WTC11 (cell line): ENCODE data around the gene ADGRB2. TPM values are rescaled to one million over a fixed set of nuclear protein-coding genes. Genes with fewer than 3 reads are reported as not detected.
A peak's percentile ranks its signal among the peaks of the same experiment; 100 is the strongest.

Experiments
- ATAC-seq: fragments of 200-7000 bp; cut with Tn5 transposase; 2 replicates; pipeline ENCODE4 v1.10.0; 2021; ENCODE audit warnings: mild to moderate bottlenecking, moderate library complexity
- CTCF ChIA-PET: fragments of 300-600 bp; sonication (Branson Sonifier 250); formaldehyde crosslinking; loops from one replicate; lab custom pipeline; 2021; ENCODE audit warnings: antibody characterized with exemption; lab: Charles Lee
- POLR2A ChIA-PET: fragments of 350-600 bp; sonication (Branson Sonifier 250); formaldehyde crosslinking; loops from one replicate; lab custom pipeline; 2021; ENCODE audit warnings: antibody characterized with exemption; lab: Charles Lee
- DNase-seq: peaks from one replicate; pipeline ENCODE4 v3.0.0; 2021; ENCODE audit warnings: low spot score
- H3K27ac Mint-ChIP-seq: 2 replicates; pipeline ENCODE4 v1.8.0; 2021; ENCODE audit warnings: mixed read lengths
- H3K27me3 Mint-ChIP-seq: 2 replicates; pipeline ENCODE4 v1.8.0; 2021; ENCODE audit warnings: low read depth, mild to moderate bottlenecking, moderate library complexity, mixed read lengths
- H3K36me3 Mint-ChIP-seq: 2 replicates; pipeline ENCODE4 v1.8.0; 2021; ENCODE audit warnings: mixed read lengths
- H3K4me1 Mint-ChIP-seq: 2 replicates; pipeline ENCODE4 v1.8.0; 2022; ENCODE audit warnings: mixed read lengths
- H3K4me3 Mint-ChIP-seq: 2 replicates; pipeline ENCODE4 v1.8.0; 2021; ENCODE audit warnings: mild to moderate bottlenecking, moderate library complexity, mixed read lengths
- H3K9me3 Mint-ChIP-seq: 2 replicates; pipeline ENCODE4 v1.8.0; 2021; ENCODE audit warnings: mixed read lengths
- ATF1 ChIP-seq: sonication (generic); formaldehyde crosslinking; IDR thresholded peaks from 2 replicates; pipeline ENCODE4 v1.8.1; 2023; ENCODE audit warnings: mild to moderate bottlenecking, moderate library complexity, missing genetic modification reagents
- ESRRA ChIP-seq: sonication (generic); formaldehyde crosslinking; IDR thresholded peaks from 2 replicates; pipeline ENCODE4 v1.8.1; 2022; ENCODE audit warnings: mild to moderate bottlenecking, missing genetic modification reagents, borderline replicate concordance
- HMGA2 ChIP-seq: fragments of 250-450 bp; sonication (Bioruptor Pico); IDR thresholded peaks from 2 replicates; pipeline ENCODE4 v1.4.0; 2021; ENCODE audit warnings: mild to moderate bottlenecking, moderate library complexity
- SMAD3 ChIP-seq: sonication (generic); formaldehyde crosslinking; IDR thresholded peaks from 2 replicates; pipeline ENCODE4 v1.8.0; 2022; ENCODE audit warnings: missing genetic modification reagents, mild to moderate bottlenecking, borderline replicate concordance
- SMAD4 ChIP-seq: sonication (generic); formaldehyde crosslinking; IDR thresholded peaks from 2 replicates; pipeline ENCODE4 v1.8.0; 2022; ENCODE audit warnings: mild to moderate bottlenecking, missing genetic modification reagents
- ZNF317 ChIP-seq: sonication (generic); formaldehyde crosslinking; IDR thresholded peaks from 2 replicates; pipeline ENCODE4 v1.8.1; 2023; ENCODE audit warnings: low read depth, mild to moderate bottlenecking, moderate library complexity, missing genetic modification reagents, borderline replicate concordance
- ZNF396 ChIP-seq: fragments of 250-450 bp; sonication (Bioruptor Pico); IDR thresholded peaks from 2 replicates; pipeline ENCODE4 v1.8.0; 2021; ENCODE audit warnings: mild to moderate bottlenecking, moderate library complexity, borderline replicate concordance
- total RNA-seq: library from RNA; stranded (reverse); gene quantifications from 3 replicates; pipeline ENCODE4 v1.2.3, GENCODE V29; 2021
- TF ChIP-seq, protein P1 (sequence below): sonication (generic); formaldehyde crosslinking; IDR thresholded peaks from 2 replicates; pipeline ENCODE4 v1.8.0; 2023; ENCODE audit warnings: mild to moderate bottlenecking, missing genetic modification reagents
- TF ChIP-seq, protein P2 (sequence below): sonication (generic); formaldehyde crosslinking; IDR thresholded peaks from 2 replicates; pipeline ENCODE4 v1.8.1; 2023; ENCODE audit warnings: mild to moderate bottlenecking, missing genetic modification reagents, moderate library complexity
- TF ChIP-seq, protein P3 (sequence below): fragments of 250-450 bp; sonication (Bioruptor Pico); IDR thresholded peaks from 2 replicates; pipeline ENCODE4 v2.1.2; 2022; ENCODE audit warnings: mild to moderate bottlenecking, moderate library complexity
- TF ChIP-seq, protein P4 (sequence below): sonication (generic); formaldehyde crosslinking; IDR thresholded peaks from 2 replicates; pipeline ENCODE4 v1.8.1; 2022; ENCODE audit warnings: low read depth, missing genetic modification reagents, borderline replicate concordance
- TF ChIP-seq, protein P5 (sequence below): sonication (generic); formaldehyde crosslinking; IDR thresholded peaks from 2 replicates; pipeline ENCODE4 v1.8.1; 2023; ENCODE audit warnings: mild to moderate bottlenecking, missing genetic modification reagents
- TF ChIP-seq, protein P6 (sequence below): sonication (generic); formaldehyde crosslinking; IDR thresholded peaks from 2 replicates; pipeline ENCODE4 v1.8.0; 2022; ENCODE audit warnings: mild to moderate bottlenecking, missing genetic modification reagents
- TF ChIP-seq, protein P7 (sequence below): sonication (generic); formaldehyde crosslinking; IDR thresholded peaks from 2 replicates; pipeline ENCODE4 v1.8.1; 2022; ENCODE audit warnings: mild to moderate bottlenecking, missing genetic modification reagents, moderate library complexity, borderline replicate concordance
- TF ChIP-seq, protein P8 (sequence below): sonication (generic); formaldehyde crosslinking; IDR thresholded peaks from 2 replicates; pipeline ENCODE4 v1.8.1; 2023; ENCODE audit warnings: mild to moderate bottlenecking, missing genetic modification reagents, borderline replicate concordance
- TF ChIP-seq, protein P9 (sequence below): sonication (generic); formaldehyde crosslinking; IDR thresholded peaks from 2 replicates; pipeline ENCODE4 v1.8.0; 2022; ENCODE audit warnings: mild to moderate bottlenecking, missing genetic modification reagents

Gene ADGRB2
- total RNA-seq, 1 experiment from 2014 or later: 39.3 TPM

DNA sequence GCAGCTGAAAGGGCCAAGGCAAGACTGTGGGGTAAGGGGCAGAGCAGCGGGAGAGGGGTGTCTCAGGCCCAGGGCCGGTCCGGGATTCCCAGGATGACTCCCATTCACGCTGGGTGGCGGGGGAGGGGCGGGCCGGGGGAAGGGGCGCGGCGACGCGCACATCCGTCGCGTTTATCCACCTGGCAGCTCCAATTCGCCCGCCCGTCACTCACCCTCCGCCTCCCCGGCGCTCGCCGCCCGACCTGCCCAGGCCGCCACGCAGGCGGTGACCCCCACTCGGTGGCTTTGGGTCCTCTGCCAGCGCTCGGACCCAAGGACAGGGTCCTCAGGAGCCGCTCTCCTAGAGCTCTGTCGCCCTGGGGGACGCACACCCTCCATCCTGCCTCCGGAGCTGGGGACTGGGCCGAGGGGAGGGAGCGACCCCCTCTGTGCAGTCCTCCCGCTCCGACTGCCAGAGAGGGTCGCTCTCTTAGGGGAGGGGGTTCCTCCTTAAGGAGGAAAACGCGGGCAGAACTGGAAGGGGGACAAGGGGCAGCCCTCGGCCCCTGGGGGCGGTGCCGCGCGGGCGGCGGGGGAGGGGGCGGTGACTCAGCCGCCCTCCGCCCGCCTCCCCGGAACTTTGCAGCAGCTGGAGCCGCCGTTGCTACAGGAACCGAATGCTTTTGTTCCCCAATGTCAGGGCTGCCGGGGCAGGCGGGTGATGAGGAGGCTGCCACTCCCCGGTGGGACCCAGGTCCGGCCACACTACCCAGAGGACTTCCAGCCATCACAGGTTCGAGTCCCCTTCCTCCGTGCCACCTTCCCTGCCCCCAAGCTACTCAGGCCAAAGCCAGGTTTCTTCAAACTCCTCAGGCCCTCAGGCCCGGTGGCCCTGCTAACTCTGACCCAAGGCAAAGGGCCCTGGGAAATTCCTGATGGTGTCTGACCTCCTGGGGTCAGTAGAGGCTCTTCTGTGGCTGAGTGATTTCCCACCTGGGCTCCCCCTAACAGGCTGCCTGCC, 3.4 kb downstream of the ADGRB2 start:
- ATAC-seq (peak; percentile 27), DNase-seq (peak; percentile 77)
- Mint-ChIP-seq H3K27me3 (peaks cover 20% of the 10 kb centered on the region), H3K36me3 (no peaks in the 10 kb centered on the region), H3K27ac (peak overlapping the region; percentile 14; the same call in 1 of the 2 replicates), H3K4me1 (peaks cover 50% of the 10 kb centered on the region), H3K4me3 (peak overlapping the region; percentile 65), H3K9me3 (no peaks in the 10 kb centered on the region)
- POLR2A ChIA-PET: interaction anchor here (0.7 to 1.7 kb wide), 7 partner anchors 12 to 116 kb away, joined by 3 to 7 read pairs (median 4); partner anchors contain the start of gene PEF1
- CTCF ChIA-PET: interaction anchor here (0.6 to 13.3 kb wide), 24 partner anchors 9 to 455 kb away, joined by 3 to 282 read pairs (median 5); partner anchors contain the start of genes COL16A1, PTP4A2 and SPOCD1
- TF ChIP-seq, protein P1, sequence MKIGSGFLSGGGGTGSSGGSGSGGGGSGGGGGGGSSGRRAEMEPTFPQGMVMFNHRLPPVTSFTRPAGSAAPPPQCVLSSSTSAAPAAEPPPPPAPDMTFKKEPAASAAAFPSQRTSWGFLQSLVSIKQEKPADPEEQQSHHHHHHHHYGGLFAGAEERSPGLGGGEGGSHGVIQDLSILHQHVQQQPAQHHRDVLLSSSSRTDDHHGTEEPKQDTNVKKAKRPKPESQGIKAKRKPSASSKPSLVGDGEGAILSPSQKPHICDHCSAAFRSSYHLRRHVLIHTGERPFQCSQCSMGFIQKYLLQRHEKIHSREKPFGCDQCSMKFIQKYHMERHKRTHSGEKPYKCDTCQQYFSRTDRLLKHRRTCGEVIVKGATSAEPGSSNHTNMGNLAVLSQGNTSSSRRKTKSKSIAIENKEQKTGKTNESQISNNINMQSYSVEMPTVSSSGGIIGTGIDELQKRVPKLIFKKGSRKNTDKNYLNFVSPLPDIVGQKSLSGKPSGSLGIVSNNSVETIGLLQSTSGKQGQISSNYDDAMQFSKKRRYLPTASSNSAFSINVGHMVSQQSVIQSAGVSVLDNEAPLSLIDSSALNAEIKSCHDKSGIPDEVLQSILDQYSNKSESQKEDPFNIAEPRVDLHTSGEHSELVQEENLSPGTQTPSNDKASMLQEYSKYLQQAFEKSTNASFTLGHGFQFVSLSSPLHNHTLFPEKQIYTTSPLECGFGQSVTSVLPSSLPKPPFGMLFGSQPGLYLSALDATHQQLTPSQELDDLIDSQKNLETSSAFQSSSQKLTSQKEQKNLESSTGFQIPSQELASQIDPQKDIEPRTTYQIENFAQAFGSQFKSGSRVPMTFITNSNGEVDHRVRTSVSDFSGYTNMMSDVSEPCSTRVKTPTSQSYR: 0 out of 2 replicates have a peak, but pooled peaks have one; percentile 1
- TF ChIP-seq, protein P2, sequence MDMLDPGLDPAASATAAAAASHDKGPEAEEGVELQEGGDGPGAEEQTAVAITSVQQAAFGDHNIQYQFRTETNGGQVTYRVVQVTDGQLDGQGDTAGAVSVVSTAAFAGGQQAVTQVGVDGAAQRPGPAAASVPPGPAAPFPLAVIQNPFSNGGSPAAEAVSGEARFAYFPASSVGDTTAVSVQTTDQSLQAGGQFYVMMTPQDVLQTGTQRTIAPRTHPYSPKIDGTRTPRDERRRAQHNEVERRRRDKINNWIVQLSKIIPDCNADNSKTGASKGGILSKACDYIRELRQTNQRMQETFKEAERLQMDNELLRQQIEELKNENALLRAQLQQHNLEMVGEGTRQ (CRISPR knock-in tag): no peak
- TF ChIP-seq ZNF396 (CRISPR knock-in tag) (no peak), SMAD4 (CRISPR knock-in tag) (no peak), SMAD3 (no peak), HMGA2 (CRISPR knock-in tag) (no peak), ATF1 (CRISPR knock-in tag) (no peak), ESRRA (no peak), ZNF317 (no peak)
- TF ChIP-seq, protein P3, sequence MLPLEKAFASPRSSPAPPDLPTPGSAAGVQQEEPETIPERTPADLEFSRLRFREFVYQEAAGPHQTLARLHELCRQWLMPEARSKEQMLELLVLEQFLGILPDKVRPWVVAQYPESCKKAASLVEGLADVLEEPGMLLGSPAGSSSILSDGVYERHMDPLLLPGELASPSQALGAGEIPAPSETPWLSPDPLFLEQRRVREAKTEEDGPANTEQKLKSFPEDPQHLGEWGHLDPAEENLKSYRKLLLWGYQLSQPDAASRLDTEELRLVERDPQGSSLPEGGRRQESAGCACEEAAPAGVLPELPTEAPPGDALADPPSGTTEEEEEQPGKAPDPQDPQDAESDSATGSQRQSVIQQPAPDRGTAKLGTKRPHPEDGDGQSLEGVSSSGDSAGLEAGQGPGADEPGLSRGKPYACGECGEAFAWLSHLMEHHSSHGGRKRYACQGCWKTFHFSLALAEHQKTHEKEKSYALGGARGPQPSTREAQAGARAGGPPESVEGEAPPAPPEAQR (CRISPR knock-in tag): no peak
- TF ChIP-seq, protein P4, sequence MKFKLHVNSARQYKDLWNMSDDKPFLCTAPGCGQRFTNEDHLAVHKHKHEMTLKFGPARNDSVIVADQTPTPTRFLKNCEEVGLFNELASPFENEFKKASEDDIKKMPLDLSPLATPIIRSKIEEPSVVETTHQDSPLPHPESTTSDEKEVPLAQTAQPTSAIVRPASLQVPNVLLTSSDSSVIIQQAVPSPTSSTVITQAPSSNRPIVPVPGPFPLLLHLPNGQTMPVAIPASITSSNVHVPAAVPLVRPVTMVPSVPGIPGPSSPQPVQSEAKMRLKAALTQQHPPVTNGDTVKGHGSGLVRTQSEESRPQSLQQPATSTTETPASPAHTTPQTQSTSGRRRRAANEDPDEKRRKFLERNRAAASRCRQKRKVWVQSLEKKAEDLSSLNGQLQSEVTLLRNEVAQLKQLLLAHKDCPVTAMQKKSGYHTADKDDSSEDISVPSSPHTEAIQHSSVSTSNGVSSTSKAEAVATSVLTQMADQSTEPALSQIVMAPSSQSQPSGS (CRISPR knock-in tag): no peak
- TF ChIP-seq, protein P5, sequence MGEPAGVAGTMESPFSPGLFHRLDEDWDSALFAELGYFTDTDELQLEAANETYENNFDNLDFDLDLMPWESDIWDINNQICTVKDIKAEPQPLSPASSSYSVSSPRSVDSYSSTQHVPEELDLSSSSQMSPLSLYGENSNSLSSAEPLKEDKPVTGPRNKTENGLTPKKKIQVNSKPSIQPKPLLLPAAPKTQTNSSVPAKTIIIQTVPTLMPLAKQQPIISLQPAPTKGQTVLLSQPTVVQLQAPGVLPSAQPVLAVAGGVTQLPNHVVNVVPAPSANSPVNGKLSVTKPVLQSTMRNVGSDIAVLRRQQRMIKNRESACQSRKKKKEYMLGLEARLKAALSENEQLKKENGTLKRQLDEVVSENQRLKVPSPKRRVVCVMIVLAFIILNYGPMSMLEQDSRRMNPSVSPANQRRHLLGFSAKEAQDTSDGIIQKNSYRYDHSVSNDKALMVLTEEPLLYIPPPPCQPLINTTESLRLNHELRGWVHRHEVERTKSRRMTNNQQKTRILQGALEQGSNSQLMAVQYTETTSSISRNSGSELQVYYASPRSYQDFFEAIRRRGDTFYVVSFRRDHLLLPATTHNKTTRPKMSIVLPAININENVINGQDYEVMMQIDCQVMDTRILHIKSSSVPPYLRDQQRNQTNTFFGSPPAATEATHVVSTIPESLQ (CRISPR knock-in tag): no peak
- TF ChIP-seq, protein P6, sequence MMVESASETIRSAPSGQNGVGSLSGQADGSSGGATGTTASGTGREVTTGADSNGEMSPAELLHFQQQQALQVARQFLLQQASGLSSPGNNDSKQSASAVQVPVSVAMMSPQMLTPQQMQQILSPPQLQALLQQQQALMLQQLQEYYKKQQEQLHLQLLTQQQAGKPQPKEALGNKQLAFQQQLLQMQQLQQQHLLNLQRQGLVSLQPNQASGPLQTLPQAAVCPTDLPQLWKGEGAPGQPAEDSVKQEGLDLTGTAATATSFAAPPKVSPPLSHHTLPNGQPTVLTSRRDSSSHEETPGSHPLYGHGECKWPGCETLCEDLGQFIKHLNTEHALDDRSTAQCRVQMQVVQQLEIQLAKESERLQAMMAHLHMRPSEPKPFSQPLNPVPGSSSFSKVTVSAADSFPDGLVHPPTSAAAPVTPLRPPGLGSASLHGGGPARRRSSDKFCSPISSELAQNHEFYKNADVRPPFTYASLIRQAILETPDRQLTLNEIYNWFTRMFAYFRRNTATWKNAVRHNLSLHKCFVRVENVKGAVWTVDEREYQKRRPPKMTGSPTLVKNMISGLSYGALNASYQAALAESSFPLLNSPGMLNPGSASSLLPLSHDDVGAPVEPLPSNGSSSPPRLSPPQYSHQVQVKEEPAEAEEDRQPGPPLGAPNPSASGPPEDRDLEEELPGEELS (CRISPR knock-in tag): no peak
- TF ChIP-seq, protein P7, sequence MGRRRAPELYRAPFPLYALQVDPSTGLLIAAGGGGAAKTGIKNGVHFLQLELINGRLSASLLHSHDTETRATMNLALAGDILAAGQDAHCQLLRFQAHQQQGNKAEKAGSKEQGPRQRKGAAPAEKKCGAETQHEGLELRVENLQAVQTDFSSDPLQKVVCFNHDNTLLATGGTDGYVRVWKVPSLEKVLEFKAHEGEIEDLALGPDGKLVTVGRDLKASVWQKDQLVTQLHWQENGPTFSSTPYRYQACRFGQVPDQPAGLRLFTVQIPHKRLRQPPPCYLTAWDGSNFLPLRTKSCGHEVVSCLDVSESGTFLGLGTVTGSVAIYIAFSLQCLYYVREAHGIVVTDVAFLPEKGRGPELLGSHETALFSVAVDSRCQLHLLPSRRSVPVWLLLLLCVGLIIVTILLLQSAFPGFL: no peak
- TF ChIP-seq, protein P8, sequence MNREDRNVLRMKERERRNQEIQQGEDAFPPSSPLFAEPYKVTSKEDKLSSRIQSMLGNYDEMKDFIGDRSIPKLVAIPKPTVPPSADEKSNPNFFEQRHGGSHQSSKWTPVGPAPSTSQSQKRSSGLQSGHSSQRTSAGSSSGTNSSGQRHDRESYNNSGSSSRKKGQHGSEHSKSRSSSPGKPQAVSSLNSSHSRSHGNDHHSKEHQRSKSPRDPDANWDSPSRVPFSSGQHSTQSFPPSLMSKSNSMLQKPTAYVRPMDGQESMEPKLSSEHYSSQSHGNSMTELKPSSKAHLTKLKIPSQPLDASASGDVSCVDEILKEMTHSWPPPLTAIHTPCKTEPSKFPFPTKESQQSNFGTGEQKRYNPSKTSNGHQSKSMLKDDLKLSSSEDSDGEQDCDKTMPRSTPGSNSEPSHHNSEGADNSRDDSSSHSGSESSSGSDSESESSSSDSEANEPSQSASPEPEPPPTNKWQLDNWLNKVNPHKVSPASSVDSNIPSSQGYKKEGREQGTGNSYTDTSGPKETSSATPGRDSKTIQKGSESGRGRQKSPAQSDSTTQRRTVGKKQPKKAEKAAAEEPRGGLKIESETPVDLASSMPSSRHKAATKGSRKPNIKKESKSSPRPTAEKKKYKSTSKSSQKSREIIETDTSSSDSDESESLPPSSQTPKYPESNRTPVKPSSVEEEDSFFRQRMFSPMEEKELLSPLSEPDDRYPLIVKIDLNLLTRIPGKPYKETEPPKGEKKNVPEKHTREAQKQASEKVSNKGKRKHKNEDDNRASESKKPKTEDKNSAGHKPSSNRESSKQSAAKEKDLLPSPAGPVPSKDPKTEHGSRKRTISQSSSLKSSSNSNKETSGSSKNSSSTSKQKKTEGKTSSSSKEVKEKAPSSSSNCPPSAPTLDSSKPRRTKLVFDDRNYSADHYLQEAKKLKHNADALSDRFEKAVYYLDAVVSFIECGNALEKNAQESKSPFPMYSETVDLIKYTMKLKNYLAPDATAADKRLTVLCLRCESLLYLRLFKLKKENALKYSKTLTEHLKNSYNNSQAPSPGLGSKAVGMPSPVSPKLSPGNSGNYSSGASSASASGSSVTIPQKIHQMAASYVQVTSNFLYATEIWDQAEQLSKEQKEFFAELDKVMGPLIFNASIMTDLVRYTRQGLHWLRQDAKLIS (CRISPR knock-in tag): no peak
- TF ChIP-seq, protein P9, sequence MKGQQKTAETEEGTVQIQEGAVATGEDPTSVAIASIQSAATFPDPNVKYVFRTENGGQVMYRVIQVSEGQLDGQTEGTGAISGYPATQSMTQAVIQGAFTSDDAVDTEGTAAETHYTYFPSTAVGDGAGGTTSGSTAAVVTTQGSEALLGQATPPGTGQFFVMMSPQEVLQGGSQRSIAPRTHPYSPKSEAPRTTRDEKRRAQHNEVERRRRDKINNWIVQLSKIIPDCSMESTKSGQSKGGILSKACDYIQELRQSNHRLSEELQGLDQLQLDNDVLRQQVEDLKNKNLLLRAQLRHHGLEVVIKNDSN (CRISPR knock-in tag): no peak
